Mesenchymal stem cell (in vitro differentiated cells and primary cell): ENCODE data around the gene SLC26A4.

ENCODE experiments used
- DNase-seq: peaks from one replicate; pipeline ENCODE4 v3.0.0-alpha.2; 2013
- H2AFZ ChIP-seq: one replicate; pipeline ENCODE4 v1.6.1; 2013; ENCODE audit warnings: low read depth, mild to moderate bottlenecking, control low read depth, inconsistent platforms, low read length, moderate library complexity
- H2AK5ac ChIP-seq: 2 replicates; pipeline ENCODE4 v1.6.1; 2013; ENCODE audit warnings: low read length, moderate library complexity, mild to moderate bottlenecking, inconsistent platforms; ENCODE audit not compliant: severe bottlenecking
- H2BK120ac ChIP-seq: one replicate; pipeline ENCODE4 v1.6.1; 2013; ENCODE audit warnings: low read depth, mild to moderate bottlenecking, inconsistent platforms, low read length, moderate library complexity
- H2BK12ac ChIP-seq, 2 experiments: one replicate each; pipeline ENCODE4 v1.6.1; 2013; ENCODE audit warnings: inconsistent platforms in 2 of 2, low read length in 2 of 2, mild to moderate bottlenecking in 2 of 2, moderate library complexity in 2 of 2, control low read depth in 1 of 2
- H2BK15ac ChIP-seq: one replicate; pipeline ENCODE4 v1.6.1; 2013; ENCODE audit warnings: mild to moderate bottlenecking, low read depth, inconsistent platforms; ENCODE audit not compliant: poor library complexity, severe bottlenecking
- H2BK5ac ChIP-seq: 2 replicates; pipeline ENCODE4 v1.6.1; 2013; ENCODE audit warnings: low read depth, mild to moderate bottlenecking, low read length, control low read depth, inconsistent platforms; ENCODE audit not compliant: poor library complexity, severe bottlenecking
- H3K14ac ChIP-seq, 2 experiments: one replicate each; pipeline ENCODE4 v1.6.1; 2013; ENCODE audit warnings: inconsistent platforms in 2 of 2, low read length in 2 of 2, control low read depth in 1 of 2, mild to moderate bottlenecking in 1 of 2, moderate library complexity in 1 of 2
- H3K18ac ChIP-seq, 2 experiments: one replicate each; pipeline ENCODE4 v1.6.1; 2013; ENCODE audit warnings: inconsistent platforms in 2 of 2, low read length in 2 of 2, control low read depth in 1 of 2, low read depth in 1 of 2, mild to moderate bottlenecking in 1 of 2
- H3K23ac ChIP-seq, 2 experiments: one replicate each; pipeline ENCODE4 v1.6.1; 2013; ENCODE audit warnings: inconsistent platforms in 2 of 2, low read length in 2 of 2, mild to moderate bottlenecking in 2 of 2, moderate library complexity in 2 of 2, control low read depth in 1 of 2
- H3K27ac ChIP-seq: 2 replicates; pipeline ENCODE4 v1.5.1; 2013; ENCODE audit warnings: mild to moderate bottlenecking, moderate library complexity, low read length, control low read depth, inconsistent platforms; ENCODE audit not compliant: poor library complexity, severe bottlenecking
- H3K27me3 ChIP-seq, 2 experiments: 2 replicates each; pipeline versions ENCODE4 v1.6.1 to v1.7.0; 2013; ENCODE audit warnings: low read length in 2 of 2, mild to moderate bottlenecking in 2 of 2, moderate library complexity in 2 of 2, control low read depth in 1 of 2, inconsistent platforms in 1 of 2; ENCODE audit not compliant: control insufficient read depth in 1 of 2, insufficient read depth in 1 of 2
- H3K36me3 ChIP-seq, 2 experiments: 2 replicates each; pipeline versions ENCODE4 v1.6.1 to v1.7.0; 2013; ENCODE audit warnings: low read length in 2 of 2, control low read depth in 1 of 2, inconsistent platforms in 1 of 2, low read depth in 1 of 2, mild to moderate bottlenecking in 1 of 2; ENCODE audit not compliant: insufficient read depth in 2 of 2, control insufficient read depth in 1 of 2
- H3K4ac ChIP-seq, 2 experiments: one replicate each; pipeline ENCODE4 v1.6.1; 2013; ENCODE audit warnings: inconsistent platforms in 2 of 2, low read length in 2 of 2, mild to moderate bottlenecking in 2 of 2, moderate library complexity in 2 of 2, control low read depth in 1 of 2, low read depth in 1 of 2
- H3K4me1 ChIP-seq: 2 replicates; pipeline ENCODE4 v1.6.1; 2013; ENCODE audit warnings: low read depth, low read length, control low read depth; ENCODE audit not compliant: control insufficient read depth, insufficient read depth
- H3K4me2 ChIP-seq: 2 replicates; pipeline ENCODE4 v1.6.1; 2013; ENCODE audit warnings: low read length, mild to moderate bottlenecking, inconsistent platforms; ENCODE audit not compliant: poor library complexity, severe bottlenecking
- H3K4me3 ChIP-seq, 2 experiments: 2 replicates each; pipeline versions ENCODE4 v1.5.1 to v1.7.0; 2013; ENCODE audit warnings: low read length in 2 of 2, mild to moderate bottlenecking in 2 of 2, control low read depth in 1 of 2, low read depth in 1 of 2; ENCODE audit not compliant: insufficient read depth in 1 of 2
- H3K79me1 ChIP-seq: replicated peaks from 2 replicates; pipeline ENCODE4 v1.6.1; 2013; ENCODE audit warnings: mild to moderate bottlenecking, control low read depth, low read length, inconsistent platforms; ENCODE audit not compliant: poor library complexity, severe bottlenecking
- H3K9ac ChIP-seq: 2 replicates; pipeline ENCODE4 v1.7.0; 2013; ENCODE audit warnings: mild to moderate bottlenecking, low read length, moderate library complexity
- H3K9me3 ChIP-seq: 2 replicates; pipeline ENCODE4 v1.7.0; 2013; ENCODE audit warnings: mild to moderate bottlenecking, low read length; ENCODE audit not compliant: control insufficient read depth
- H4K8ac ChIP-seq: one replicate; pipeline ENCODE4 v1.6.1; 2013; ENCODE audit warnings: inconsistent platforms, mild to moderate bottlenecking, low read length, moderate library complexity
- H4K91ac ChIP-seq: one replicate; pipeline ENCODE4 v1.6.1; 2013; ENCODE audit warnings: mild to moderate bottlenecking, low read length, inconsistent platforms
- WGBS: methylation state at CpG from one replicate; pipeline ENCODE4 v1.1.7; 2013; ENCODE audit warnings: mixed read lengths; 5-methylcytosine and 5-hydroxymethylcytosine counted together

The SLC26A4 gene

DNA sequence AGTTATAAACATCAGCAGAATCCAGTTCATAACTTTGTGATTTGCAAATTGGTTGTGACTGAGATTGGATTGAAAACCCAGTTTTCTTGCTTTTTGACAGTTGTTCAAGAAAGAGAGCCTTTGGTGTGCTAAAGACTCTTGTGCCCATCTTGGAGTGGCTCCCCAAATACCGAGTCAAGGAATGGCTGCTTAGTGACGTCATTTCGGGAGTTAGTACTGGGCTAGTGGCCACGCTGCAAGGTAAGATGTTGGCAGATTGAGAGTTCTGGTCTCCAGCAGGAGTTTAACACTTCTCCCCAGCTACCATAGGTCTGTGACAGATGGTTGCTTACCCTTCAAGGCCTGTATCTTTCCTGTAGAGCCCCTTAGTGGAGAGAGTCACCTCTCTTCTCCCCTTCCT lies 2.6 kb downstream of the SLC26A4 start:
- Histone ChIP-seq H3K27ac (no peak overlapping the region), H3K36me3 (no peaks in the 10 kb centered on the region), H2BK5ac (no peak overlapping the region), H3K18ac (no peak overlapping the region), H2BK120ac (no peak overlapping the region), H2BK15ac (no peak overlapping the region), H3K4me1 (peaks cover 16% of the 10 kb centered on the region), H3K4me3 (no peak overlapping the region), H3K14ac (no peak overlapping the region), H2AFZ (no peak overlapping the region), H3K79me1 (no peaks in the 10 kb centered on the region), H3K23ac (no peak overlapping the region), H3K4me2 (no peak overlapping the region), H2AK5ac (no peak overlapping the region), H4K8ac (no peak overlapping the region), H3K27me3 (peaks cover 26 to 77% of the 10 kb centered on the region in 2 experiments), H3K9ac (no peak overlapping the region), H3K9me3 (no peaks in the 10 kb centered on the region), H2BK12ac (no peak overlapping the region), H3K4ac (no peak overlapping the region), H4K91ac (no peak overlapping the region)
- 79% methylated on average over 4 of the region's 4 CpGs for WGBS
- no peak for DNase-seq

DNA sequence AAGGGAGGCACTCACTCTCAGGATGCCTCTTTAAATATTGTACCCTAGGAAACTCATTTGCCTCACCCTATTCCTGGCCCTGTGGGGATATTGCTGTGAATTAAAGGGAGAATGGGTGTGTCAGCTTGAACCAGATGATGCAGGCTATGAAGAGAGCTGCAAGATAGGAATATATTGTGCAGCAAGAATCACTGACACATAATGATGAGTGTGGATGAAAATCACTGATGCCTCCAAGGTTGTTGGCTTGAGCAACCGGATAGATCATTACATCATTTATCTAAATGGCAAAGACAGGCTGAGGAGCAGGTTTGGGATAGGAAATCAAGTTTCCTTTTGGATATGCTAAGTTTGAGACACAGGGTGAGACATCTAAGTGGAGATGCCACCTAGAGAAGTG lies 6.2 kb downstream of the SLC26A4 start:
- Histone ChIP-seq H3K9me3 (no peaks in the 10 kb centered on the region), H2AK5ac (no peak overlapping the region), H2BK12ac (no peak overlapping the region), H2AFZ (no peak overlapping the region), H3K36me3 (no peaks in the 10 kb centered on the region), H2BK5ac (no peak overlapping the region), H4K8ac (no peak overlapping the region), H3K27me3 (peaks cover 9 to 49% of the 10 kb centered on the region in 2 experiments), H3K14ac (no peak overlapping the region), H4K91ac (no peak overlapping the region), H3K79me1 (no peaks in the 10 kb centered on the region), H3K4ac (no peak overlapping the region), H3K27ac (no peak overlapping the region), H3K4me3 (no peak overlapping the region), H3K9ac (no peak overlapping the region), H3K4me2 (no peak overlapping the region), H2BK15ac (no peak overlapping the region), H3K18ac (no peak overlapping the region), H2BK120ac (no peak overlapping the region), H3K4me1 (peaks cover under 1% of the 10 kb centered on the region), H3K23ac (no peak overlapping the region)
- WGBS = 92% methylated on average over 1 of the region's 1 CpG
- DNase-seq = no peak

DNA sequence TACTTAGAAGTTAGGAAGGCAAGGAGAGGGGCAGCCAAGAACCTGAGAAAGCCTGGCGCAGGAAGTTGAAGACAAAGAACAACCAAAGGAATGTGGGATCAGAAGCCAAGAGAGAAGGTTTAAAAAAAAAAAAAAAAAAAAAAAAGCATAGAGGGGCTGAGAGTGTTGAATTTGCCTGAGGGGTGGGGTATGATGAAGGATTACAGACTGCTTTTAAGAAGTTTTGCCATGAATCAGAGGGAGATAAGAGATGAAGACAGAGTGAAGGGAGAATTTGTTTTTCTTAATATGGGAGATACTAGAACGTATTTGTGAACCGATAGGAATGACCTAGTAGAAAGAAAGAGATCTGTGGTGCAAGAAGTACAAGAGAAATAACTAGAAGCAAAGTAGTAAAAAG lies 6.7 kb downstream of the SLC26A4 start:
- no peak overlapping the region for H3K9ac ChIP-seq
- no peak overlapping the region for H3K27ac ChIP-seq
- no peak overlapping the region for H4K91ac ChIP-seq
- H2AK5ac ChIP-seq = no peak overlapping the region
- H2BK12ac ChIP-seq = no peak overlapping the region
- no peaks in the 10 kb centered on the region for H3K4me1 ChIP-seq
- H2BK120ac ChIP-seq = no peak overlapping the region
- no peak overlapping the region for H3K4ac ChIP-seq
- no peaks in the 10 kb centered on the region for H3K9me3 ChIP-seq
- H2BK5ac ChIP-seq = no peak overlapping the region
- 88% methylated on average over 3 of the region's 3 CpGs for WGBS
- H3K36me3 ChIP-seq = no peaks in the 10 kb centered on the region
- no peak overlapping the region for H2AFZ ChIP-seq
- H3K14ac ChIP-seq = no peak overlapping the region
- H3K4me3 ChIP-seq = no peak overlapping the region
- no peaks in the 10 kb centered on the region for H3K79me1 ChIP-seq
- no peak for DNase-seq
- H2BK15ac ChIP-seq = no peak overlapping the region
- H3K23ac ChIP-seq = no peak overlapping the region
- no peak overlapping the region for H4K8ac ChIP-seq
- no peak overlapping the region for H3K18ac ChIP-seq
- peaks cover 3 to 44% of the 10 kb centered on the region in 2 experiments for H3K27me3 ChIP-seq
- no peak overlapping the region for H3K4me2 ChIP-seq

DNA sequence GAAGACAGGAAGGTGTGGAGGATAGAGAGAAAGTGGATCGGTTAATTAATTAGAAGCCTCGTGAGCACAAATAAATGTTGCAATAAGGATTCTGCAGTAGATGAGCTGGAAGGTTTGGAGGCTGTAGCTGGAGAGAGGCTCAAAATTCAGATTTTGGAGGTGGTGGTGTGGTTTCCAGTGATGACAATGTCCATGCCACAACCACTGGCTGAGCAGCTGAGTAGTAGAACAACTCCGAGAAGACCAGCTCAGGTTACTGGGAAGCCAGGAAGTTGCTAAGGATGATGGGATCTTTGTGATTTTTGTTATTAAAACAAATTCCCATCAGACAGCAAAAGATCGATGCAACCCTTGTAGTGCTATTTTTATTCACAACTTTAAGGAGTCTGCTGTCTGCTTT lies 7.7 kb downstream of the SLC26A4 start:
- H3K4ac ChIP-seq = no peak overlapping the region
- no peaks in the 10 kb centered on the region for H3K4me1 ChIP-seq
- no peak overlapping the region for H2BK120ac ChIP-seq
- H3K18ac ChIP-seq = no peak overlapping the region
- H2AK5ac ChIP-seq = no peak overlapping the region
- no peak overlapping the region for H2AFZ ChIP-seq
- no peaks in the 10 kb centered on the region for H3K36me3 ChIP-seq
- WGBS = 97% methylated on average over 3 of the region's 4 CpGs
- H4K91ac ChIP-seq = no peak overlapping the region
- H4K8ac ChIP-seq = no peak overlapping the region
- H3K9me3 ChIP-seq = no peaks in the 10 kb centered on the region
- no peak overlapping the region for H2BK12ac ChIP-seq
- H3K4me3 ChIP-seq = no peak overlapping the region
- no peak overlapping the region for H3K14ac ChIP-seq
- no peak overlapping the region for H3K4me2 ChIP-seq
- H3K79me1 ChIP-seq = no peaks in the 10 kb centered on the region
- DNase-seq = no peak
- peaks cover 0 to 38% of the 10 kb centered on the region in 2 experiments for H3K27me3 ChIP-seq
- H3K27ac ChIP-seq = no peak overlapping the region
- H2BK5ac ChIP-seq = no peak overlapping the region
- H3K9ac ChIP-seq = no peak overlapping the region
- no peak overlapping the region for H3K23ac ChIP-seq
- no peak overlapping the region for H2BK15ac ChIP-seq
